MM.1S (cell line): Measurements from ENCODE around the gene MET.

ENCODE experiments used
- DNase-seq: peaks from one replicate; pipeline ENCODE4 v3.0.0-alpha.2; 2015
- H2AFZ ChIP-seq: fragments of 300-600 bp; sonication (generic); 2 replicates; pipeline ENCODE4 v1.6.0; 2016; ENCODE audit warnings: antibody characterized with exemption, low read length
- H3F3A ChIP-seq: fragments of 300-600 bp; sonication (generic); 2 replicates; pipeline ENCODE4 v1.6.1; 2016; ENCODE audit warnings: mild to moderate bottlenecking, antibody characterized with exemption, low read length, moderate library complexity, mixed read lengths; ENCODE audit not compliant: insufficient read depth
- H3K27ac ChIP-seq: fragments of 300-600 bp; sonication (generic); 2 replicates; pipeline ENCODE4 v1.5.1; 2016; ENCODE audit warnings: mild to moderate bottlenecking, low read length
- H3K27me3 ChIP-seq: fragments of 300-600 bp; sonication (generic); replicated peaks from 2 replicates; pipeline ENCODE4 v1.6.0; 2016; ENCODE audit warnings: low read length; ENCODE audit not compliant: insufficient read depth
- H3K36me3 ChIP-seq: fragments of 300-600 bp; sonication (generic); replicated peaks from 2 replicates; pipeline ENCODE4 v1.6.1; 2016; ENCODE audit warnings: mild to moderate bottlenecking, low read length, mixed read lengths; ENCODE audit not compliant: insufficient read depth
- H3K4me1 ChIP-seq: fragments of 300-600 bp; sonication (generic); 2 replicates; pipeline ENCODE4 v1.6.1; 2016; ENCODE audit warnings: low read length, mixed read lengths
- H3K4me2 ChIP-seq: fragments of 300-600 bp; sonication (generic); 2 replicates; pipeline ENCODE4 v1.6.0; 2016; ENCODE audit warnings: low read depth, low read length
- H3K4me3 ChIP-seq: fragments of 300-600 bp; sonication (generic); 2 replicates; pipeline ENCODE4 v1.5.1; 2016; ENCODE audit warnings: low read length, mixed read lengths
- H3K79me2 ChIP-seq: fragments of 300-600 bp; sonication (generic); 2 replicates; pipeline ENCODE4 v1.6.1; 2016; ENCODE audit warnings: mixed run types, low read length, mixed read lengths
- H3K9ac ChIP-seq: fragments of 300-600 bp; sonication (generic); 2 replicates; pipeline ENCODE4 v1.6.1; 2016; ENCODE audit warnings: low read length, mixed read lengths
- H3K9me2 ChIP-seq: fragments of 300-600 bp; sonication (generic); replicated peaks from 2 replicates; pipeline ENCODE4 v1.6.1; 2016; ENCODE audit warnings: mild to moderate bottlenecking, low read length, mixed read lengths; ENCODE audit not compliant: insufficient read depth
- H3K9me3 ChIP-seq: fragments of 300-600 bp; sonication (generic); replicated peaks from 2 replicates; pipeline ENCODE4 v1.6.1; 2016; ENCODE audit warnings: mild to moderate bottlenecking, low read length, mixed read lengths; ENCODE audit not compliant: insufficient read depth
- H4K20me1 ChIP-seq: fragments of 300-600 bp; sonication (generic); 2 replicates; pipeline ENCODE4 v1.6.1; 2016; ENCODE audit warnings: mild to moderate bottlenecking, low read length, moderate library complexity, mixed read lengths; ENCODE audit not compliant: insufficient read depth
- EZH2 ChIP-seq: fragments of 300-600 bp; sonication (generic); optimal IDR thresholded peaks from 2 replicates; pipeline ENCODE3; 2017; ENCODE audit warnings: low read depth, mild to moderate bottlenecking, antibody characterized with exemption, low read length, mixed read lengths
- EZH2phosphoT487 ChIP-seq: fragments of 300-600 bp; sonication (generic); IDR thresholded peaks from 2 replicates; pipeline ENCODE4 v1.6.1; 2018; ENCODE audit warnings: antibody characterized with exemption, low read length
- TF ChIP-seq, protein P1 (sequence below): fragments of 300-600 bp; sonication (generic); IDR thresholded peaks from 2 replicates; pipeline ENCODE4 v1.5.1; 2016; ENCODE audit warnings: antibody characterized with exemption, low read length, mixed read lengths

MET gene

DNA sequence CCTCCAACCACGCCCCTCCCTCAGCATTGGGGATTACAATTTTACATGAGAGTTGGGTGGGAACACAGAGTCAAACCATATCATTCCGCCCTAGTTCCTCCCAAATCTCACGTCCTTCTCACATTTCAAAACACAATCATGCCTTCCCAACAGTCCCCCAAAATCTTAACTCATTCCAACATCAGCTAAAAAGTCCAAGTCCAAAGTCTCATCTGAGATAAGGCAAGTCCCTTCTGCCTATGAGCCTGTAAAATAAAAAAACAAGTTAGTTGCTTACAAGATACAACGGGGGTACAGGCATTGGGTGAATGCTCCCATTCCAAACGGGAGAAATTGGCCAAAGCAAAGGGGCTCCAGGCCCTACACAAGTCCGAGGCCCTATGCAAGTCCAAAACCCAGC lies 112.7 kb downstream of the MET start:
- H3K27ac ChIP-seq, result no peak overlapping the region
- H3K9me2 ChIP-seq, result no peaks in the 10 kb centered on the region
- H3K4me1 ChIP-seq, result peaks cover 13% of the 10 kb centered on the region
- H3K4me2 ChIP-seq, result no peak overlapping the region
- H3K36me3 ChIP-seq, result no peaks in the 10 kb centered on the region
- no peaks in the 10 kb centered on the region for H3K9me3 ChIP-seq
- no peaks in the 10 kb centered on the region for H4K20me1 ChIP-seq
- H3K4me3 ChIP-seq, result no peak overlapping the region
- no peak for DNase-seq
- no peak overlapping the region for H2AFZ ChIP-seq
- TF ChIP-seq EZH2 (no peak), EZH2phosphoT487 (no peak)
- TF ChIP-seq, protein P1, sequence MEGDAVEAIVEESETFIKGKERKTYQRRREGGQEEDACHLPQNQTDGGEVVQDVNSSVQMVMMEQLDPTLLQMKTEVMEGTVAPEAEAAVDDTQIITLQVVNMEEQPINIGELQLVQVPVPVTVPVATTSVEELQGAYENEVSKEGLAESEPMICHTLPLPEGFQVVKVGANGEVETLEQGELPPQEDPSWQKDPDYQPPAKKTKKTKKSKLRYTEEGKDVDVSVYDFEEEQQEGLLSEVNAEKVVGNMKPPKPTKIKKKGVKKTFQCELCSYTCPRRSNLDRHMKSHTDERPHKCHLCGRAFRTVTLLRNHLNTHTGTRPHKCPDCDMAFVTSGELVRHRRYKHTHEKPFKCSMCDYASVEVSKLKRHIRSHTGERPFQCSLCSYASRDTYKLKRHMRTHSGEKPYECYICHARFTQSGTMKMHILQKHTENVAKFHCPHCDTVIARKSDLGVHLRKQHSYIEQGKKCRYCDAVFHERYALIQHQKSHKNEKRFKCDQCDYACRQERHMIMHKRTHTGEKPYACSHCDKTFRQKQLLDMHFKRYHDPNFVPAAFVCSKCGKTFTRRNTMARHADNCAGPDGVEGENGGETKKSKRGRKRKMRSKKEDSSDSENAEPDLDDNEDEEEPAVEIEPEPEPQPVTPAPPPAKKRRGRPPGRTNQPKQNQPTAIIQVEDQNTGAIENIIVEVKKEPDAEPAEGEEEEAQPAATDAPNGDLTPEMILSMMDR, result no peak
- no peaks in the 10 kb centered on the region for H3K79me2 ChIP-seq
- H3K27me3 ChIP-seq, result no peaks in the 10 kb centered on the region
- 0 out of 2 replicates have a peak, but pooled peaks cover 4% of the 10 kb centered on the region for H3F3A ChIP-seq
- H3K9ac ChIP-seq, result no peak overlapping the region

DNA sequence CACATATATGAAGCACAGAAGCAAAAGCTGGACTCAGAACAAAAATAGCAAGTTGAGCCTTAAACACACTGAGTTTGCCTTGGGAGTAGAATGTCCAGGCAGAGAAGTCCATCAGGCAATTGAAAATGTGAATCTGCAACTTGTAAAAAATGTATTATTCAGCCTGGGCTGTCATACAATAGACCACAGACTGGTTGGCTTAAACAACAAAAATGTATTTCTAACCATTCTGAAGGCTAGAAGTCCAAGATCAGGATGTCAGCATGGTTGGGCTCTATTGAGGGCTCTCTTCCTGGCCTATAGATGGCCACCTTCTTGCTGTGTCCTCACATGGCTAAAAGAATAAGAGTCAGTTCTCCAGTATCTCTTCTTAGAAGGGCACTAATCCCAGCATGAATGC lies 113.8 kb downstream of the MET start:
- Histone ChIP-seq H3K4me3 (no peak overlapping the region), H3K9ac (no peak overlapping the region), H3K4me2 (no peak overlapping the region), H2AFZ (no peak overlapping the region), H3K27me3 (no peaks in the 10 kb centered on the region), H3F3A (0 out of 2 replicates have a peak, but pooled peaks cover 4% of the 10 kb centered on the region), H4K20me1 (no peaks in the 10 kb centered on the region), H3K4me1 (peaks cover 13% of the 10 kb centered on the region), H3K9me2 (no peaks in the 10 kb centered on the region), H3K27ac (no peak overlapping the region), H3K9me3 (no peaks in the 10 kb centered on the region), H3K79me2 (no peaks in the 10 kb centered on the region), H3K36me3 (no peaks in the 10 kb centered on the region)
- TF ChIP-seq, protein P1, result no peak
- no peak for DNase-seq

DNA sequence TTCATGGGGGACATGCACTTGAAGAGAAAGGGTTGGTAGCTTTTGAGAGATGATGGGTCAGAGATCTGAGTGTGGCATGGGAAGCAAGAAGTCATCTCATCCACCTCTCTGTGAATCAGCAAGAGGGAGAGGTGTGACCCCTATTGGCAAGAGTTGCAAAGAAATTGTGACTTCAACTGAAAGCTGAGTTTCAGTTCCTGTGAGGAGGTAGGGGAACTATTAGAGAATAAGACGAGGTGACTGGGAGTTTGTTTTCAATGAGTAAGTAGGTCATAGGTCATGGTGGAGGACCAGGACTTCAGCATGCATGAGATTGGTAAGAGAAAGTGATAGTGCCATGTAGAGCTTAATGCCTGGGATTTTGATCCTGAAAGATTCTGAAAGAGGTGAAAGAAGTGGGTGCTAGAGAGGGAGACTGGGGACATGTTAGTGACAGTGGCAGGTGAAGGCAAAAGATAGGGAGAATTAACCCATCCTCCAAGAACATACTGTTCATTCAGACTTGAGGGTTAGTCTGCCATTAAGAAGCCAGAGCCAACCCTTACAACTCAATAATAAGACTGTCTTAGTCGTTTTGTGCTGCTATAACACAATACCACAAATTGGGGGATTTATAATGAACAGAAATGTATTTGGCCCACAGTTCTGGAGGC lies 114.9 kb downstream of the MET start:
- H3K27me3 ChIP-seq, result no peaks in the 10 kb centered on the region
- 0 out of 2 replicates have a peak, but pooled peaks cover 4% of the 10 kb centered on the region for H3F3A ChIP-seq
- no peak overlapping the region for H3K9ac ChIP-seq
- TF ChIP-seq EZH2phosphoT487, result no peak
- TF ChIP-seq, protein P1, result peak; percentile 93
- 0 out of 2 replicates have a peak overlapping the region, but pooled peaks have one; percentile 4 for H3K4me2 ChIP-seq
- H4K20me1 ChIP-seq, result no peaks in the 10 kb centered on the region
- H3K27ac ChIP-seq, result no peak overlapping the region
- H2AFZ ChIP-seq, result peak overlapping the region; percentile 5; the same call in 1 of the 2 replicates
- peak; percentile 92 for DNase-seq
- no peaks in the 10 kb centered on the region for H3K79me2 ChIP-seq
- no peaks in the 10 kb centered on the region for H3K36me3 ChIP-seq
- peaks cover 13% of the 10 kb centered on the region for H3K4me1 ChIP-seq
- no peaks in the 10 kb centered on the region for H3K9me3 ChIP-seq
- no peak overlapping the region for H3K4me3 ChIP-seq
- no peaks in the 10 kb centered on the region for H3K9me2 ChIP-seq
